PFSK-1 (cell line): ENCODE data around the gene MYO7A.

ENCODE experiments used
- POLR2AphosphoS5 ChIP-seq: IDR thresholded peaks from 2 replicates; pipeline ENCODE4 v1.6.1; 2012; ENCODE audit warnings: low read depth, mild to moderate bottlenecking, control low read depth, low read length, moderate library complexity
- REST ChIP-seq, 2 experiments: IDR thresholded peaks; 2 replicates each; pipeline versions ENCODE4 v1.6.1 to v1.8.0; 2011 to 2012; ENCODE audit warnings: low read depth in 2 of 2, low read length in 2 of 2, control low read depth in 1 of 2, inconsistent platforms in 1 of 2, mild to moderate bottlenecking in 1 of 2, moderate library complexity in 1 of 2; ENCODE audit not compliant: insufficient read depth in 1 of 2

DNA sequence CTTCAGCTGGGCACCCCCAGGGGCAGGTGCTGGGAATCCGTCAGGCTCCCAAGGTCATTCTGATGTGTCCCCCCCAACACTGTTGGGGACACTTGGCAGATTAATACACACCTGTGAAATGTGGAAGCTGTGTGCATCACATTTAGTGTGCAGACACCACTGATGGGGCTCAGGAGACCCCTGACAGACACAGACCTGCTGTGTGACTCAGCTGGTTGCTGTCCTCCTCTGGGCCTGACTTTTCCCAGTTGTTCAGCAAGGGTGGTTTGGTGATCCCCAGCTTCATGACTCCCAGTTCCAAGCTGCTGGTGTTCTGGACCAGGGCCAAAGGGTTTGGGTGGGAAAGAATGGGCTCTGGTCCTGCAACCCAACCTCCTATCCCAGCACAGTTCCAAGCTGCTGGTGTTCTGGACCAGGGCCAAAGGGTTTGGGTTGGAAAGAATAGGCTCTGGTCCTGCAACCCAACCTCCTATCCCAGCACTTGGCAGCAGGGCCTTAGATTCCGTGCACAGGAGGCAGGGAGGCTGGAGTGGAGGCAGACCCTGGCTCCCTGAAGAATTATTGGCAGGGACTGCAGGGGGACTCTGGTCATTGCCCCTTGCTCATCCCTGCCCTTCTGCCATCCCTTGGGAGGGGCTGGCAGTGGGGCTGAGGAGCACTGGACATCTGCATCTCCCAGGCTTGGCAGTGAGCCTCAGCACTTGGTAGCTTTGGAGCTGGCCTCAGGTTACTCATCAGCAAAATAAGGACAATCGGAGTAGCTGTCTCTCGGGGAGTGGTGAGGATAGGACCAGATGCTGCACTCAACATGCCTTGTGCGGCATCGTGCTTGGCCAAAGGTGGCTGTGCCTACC is 33.8 kb upstream of the MYO7A start:
- TF ChIP-seq POLR2AphosphoS5 (no peak), REST (IDR thresholded peaks at IDR 0.05; ENCODE audit: insufficient read depth in 1 of 2, low read depth in 2 of 2, low read length in 2 of 2) (no peak)
